Measurements from ENCODE around the gene SHOC1. TPM values are rescaled to one million over a fixed set of nuclear protein-coding genes. Genes with fewer than 3 reads are reported as not detected.

Gene SHOC1
- total and polyA plus RNA-seq, 2 donors (not counting 3 experiments of a cell fraction or from before 2014, with no cell fraction given): not detected

DNA sequence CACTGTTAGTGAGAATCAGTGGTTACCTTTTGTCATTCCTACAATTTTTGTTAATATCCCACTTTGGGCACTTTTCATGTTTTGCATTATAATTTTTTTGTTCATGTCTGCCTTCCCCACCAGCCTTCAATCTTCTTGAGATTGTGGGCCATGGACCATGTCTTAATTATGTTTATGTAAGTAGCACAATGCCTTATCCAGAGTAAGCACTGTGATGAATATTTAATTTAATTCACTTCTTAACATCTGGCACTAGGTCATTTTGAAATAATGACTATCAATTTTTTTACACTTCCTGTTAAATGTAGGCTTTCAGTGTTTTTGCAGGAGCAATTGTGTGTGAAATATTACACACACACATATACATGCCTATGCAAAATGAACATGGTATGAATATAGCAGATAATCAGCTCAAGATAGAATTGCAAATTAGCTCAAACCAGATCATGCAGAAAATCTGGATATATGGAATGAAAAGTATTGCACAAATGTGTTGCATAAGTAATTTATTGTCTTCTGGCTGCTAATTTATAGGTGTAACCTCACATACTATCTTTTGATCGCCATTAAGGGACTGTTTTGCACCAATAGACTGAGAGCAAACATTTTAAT, 5.3 kb upstream of the SHOC1 start:
- dilution Hi-C loops (cut with MboI; ENCODE audit: extremely low pct_ligation_motif_present, low sequenced_read_pairs): no loop called here
- H3K9ac ChIP-seq (replicated peaks; ENCODE audit: extremely low read depth, insufficient read depth, low read length): no peak overlapping the region
- H3K9me3 ChIP-seq (replicated peaks; ENCODE audit: control insufficient read depth, insufficient read depth, low read length): no peaks in the 10 kb centered on the region
- no peak for DNase-seq (ENCODE audit: low read depth, low spot score)
- H3K4me2 ChIP-seq (ENCODE audit: insufficient read depth, low read length): no peak overlapping the region
- peaks cover 10% of the 10 kb centered on the region for H3K4me1 ChIP-seq (ENCODE audit: control insufficient read depth, extremely low read depth, insufficient read depth, low read length)
- CTCF ChIA-PET: no interaction called here
- BruUV-seq (replicated peaks): no TSS peak
- TF ChIP-seq GATA2 (IDR thresholded peaks at IDR 0.05; ENCODE audit: insufficient read depth, insufficient read length, low read depth, low read length) (no peak), POLR2AphosphoS5 (IDR thresholded peaks at IDR 0.05; ENCODE audit: insufficient read depth, low read depth, low read length) (no peak), EZH2 (IDR thresholded peaks at IDR 0.05; ENCODE audit: borderline replicate concordance, low read depth, low read length, severe bottlenecking) (no peak), MYC (IDR thresholded peaks at IDR 0.05; ENCODE audit: low read depth, low read length) (no peak), JUN (IDR thresholded peaks at IDR 0.05; ENCODE audit: borderline replicate concordance, insufficient read depth, insufficient read length, low read depth) (no peak), FOS (IDR thresholded peaks at IDR 0.05; ENCODE audit: borderline replicate concordance, insufficient read depth, low read length) (no peak), POLR2A (IDR thresholded peaks at IDR 0.05; ENCODE audit: low read depth, low read length) (no peak)
- TF ChIP-seq, protein P1, sequence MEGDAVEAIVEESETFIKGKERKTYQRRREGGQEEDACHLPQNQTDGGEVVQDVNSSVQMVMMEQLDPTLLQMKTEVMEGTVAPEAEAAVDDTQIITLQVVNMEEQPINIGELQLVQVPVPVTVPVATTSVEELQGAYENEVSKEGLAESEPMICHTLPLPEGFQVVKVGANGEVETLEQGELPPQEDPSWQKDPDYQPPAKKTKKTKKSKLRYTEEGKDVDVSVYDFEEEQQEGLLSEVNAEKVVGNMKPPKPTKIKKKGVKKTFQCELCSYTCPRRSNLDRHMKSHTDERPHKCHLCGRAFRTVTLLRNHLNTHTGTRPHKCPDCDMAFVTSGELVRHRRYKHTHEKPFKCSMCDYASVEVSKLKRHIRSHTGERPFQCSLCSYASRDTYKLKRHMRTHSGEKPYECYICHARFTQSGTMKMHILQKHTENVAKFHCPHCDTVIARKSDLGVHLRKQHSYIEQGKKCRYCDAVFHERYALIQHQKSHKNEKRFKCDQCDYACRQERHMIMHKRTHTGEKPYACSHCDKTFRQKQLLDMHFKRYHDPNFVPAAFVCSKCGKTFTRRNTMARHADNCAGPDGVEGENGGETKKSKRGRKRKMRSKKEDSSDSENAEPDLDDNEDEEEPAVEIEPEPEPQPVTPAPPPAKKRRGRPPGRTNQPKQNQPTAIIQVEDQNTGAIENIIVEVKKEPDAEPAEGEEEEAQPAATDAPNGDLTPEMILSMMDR (IDR thresholded peaks at IDR 0.05; ENCODE audit: extremely low read depth in 1 of 2, insufficient read depth in 1 of 2, low read depth in 1 of 2, low read length in 2 of 2): no peak
- TF ChIP-seq, protein P2, sequence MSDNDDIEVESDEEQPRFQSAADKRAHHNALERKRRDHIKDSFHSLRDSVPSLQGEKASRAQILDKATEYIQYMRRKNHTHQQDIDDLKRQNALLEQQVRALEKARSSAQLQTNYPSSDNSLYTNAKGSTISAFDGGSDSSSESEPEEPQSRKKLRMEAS (IDR thresholded peaks at IDR 0.05; ENCODE audit: insufficient read depth, insufficient read length): no peak
- H3K27me3 ChIP-seq (ENCODE audit: control insufficient read depth in 2 of 2, insufficient read depth in 2 of 2, low read length in 2 of 2): no peaks in the 10 kb centered on the region
- H3K9me1 ChIP-seq (replicated peaks; ENCODE audit: control insufficient read depth, extremely low read depth, insufficient read depth, low read length): no peaks in the 10 kb centered on the region
- intact Hi-C loops (cut with micrococcal nuclease): no loop called here
- H4K20me1 ChIP-seq (replicated peaks; ENCODE audit: control insufficient read depth, extremely low read depth, insufficient read depth, low read length): no peaks in the 10 kb centered on the region
- no peak overlapping the region for H3K4me3 ChIP-seq (replicated peaks in 1 of 3; ENCODE audit: insufficient read depth in 1 of 3, low read depth in 1 of 3, low read length in 3 of 3)
- FAIRE-seq: no peak
- H3K79me2 ChIP-seq (ENCODE audit: control insufficient read depth, insufficient read depth, low read length): no peaks in the 10 kb centered on the region
- H3K36me3 ChIP-seq (ENCODE audit: control insufficient read depth in 2 of 2, extremely low read depth in 1 of 2, insufficient read depth in 2 of 2, low read length in 2 of 2): no peaks in the 10 kb centered on the region
- H2AFZ ChIP-seq (ENCODE audit: low read depth, low read length): no peak overlapping the region
- POLR2A ChIA-PET: no interaction called here
- no peak overlapping the region for H3K27ac ChIP-seq (ENCODE audit: insufficient read depth, low read depth, low read length)
